C4-2B (cell line): ENCODE data around the gene GOLGA7B.
"Not testable (repeated sequence)": the region's sequence is repeated elsewhere in the genome, so short reads cannot be mapped to it uniquely, and the experiment has no call there.

Source experiments
- ZFX ChIP-seq: fragments of 450-650 bp; IDR thresholded peaks from 2 replicates; pipeline ENCODE4 v1.6.1; 2017
- TF ChIP-seq, protein P1 (sequence below): fragments of 450-650 bp; conservative IDR thresholded peaks from 2 replicates; pipeline ENCODE4 v1.5.1; 2017; ENCODE audit warnings: mild to moderate bottlenecking

DNA sequence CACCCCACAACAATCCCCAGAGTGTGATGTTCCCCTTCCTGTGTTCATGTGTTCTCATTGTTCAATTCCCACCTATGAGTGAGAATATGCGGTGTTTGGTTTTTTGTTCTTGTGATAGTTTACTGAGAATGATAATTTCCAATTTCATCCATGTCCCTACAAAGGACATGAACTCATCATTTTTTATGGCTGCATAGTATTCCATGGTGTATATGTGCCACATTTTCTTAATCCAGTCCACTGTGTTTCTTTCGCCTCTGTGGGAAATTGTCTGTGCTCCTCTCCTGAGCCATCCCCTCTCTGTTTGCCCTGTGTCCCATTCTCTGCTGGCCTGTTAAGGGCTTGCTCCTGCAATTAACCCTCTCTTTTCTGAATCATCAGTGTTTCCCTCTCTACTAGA is 5.7 kb upstream of the GOLGA7B start:
- TF ChIP-seq, protein P1, sequence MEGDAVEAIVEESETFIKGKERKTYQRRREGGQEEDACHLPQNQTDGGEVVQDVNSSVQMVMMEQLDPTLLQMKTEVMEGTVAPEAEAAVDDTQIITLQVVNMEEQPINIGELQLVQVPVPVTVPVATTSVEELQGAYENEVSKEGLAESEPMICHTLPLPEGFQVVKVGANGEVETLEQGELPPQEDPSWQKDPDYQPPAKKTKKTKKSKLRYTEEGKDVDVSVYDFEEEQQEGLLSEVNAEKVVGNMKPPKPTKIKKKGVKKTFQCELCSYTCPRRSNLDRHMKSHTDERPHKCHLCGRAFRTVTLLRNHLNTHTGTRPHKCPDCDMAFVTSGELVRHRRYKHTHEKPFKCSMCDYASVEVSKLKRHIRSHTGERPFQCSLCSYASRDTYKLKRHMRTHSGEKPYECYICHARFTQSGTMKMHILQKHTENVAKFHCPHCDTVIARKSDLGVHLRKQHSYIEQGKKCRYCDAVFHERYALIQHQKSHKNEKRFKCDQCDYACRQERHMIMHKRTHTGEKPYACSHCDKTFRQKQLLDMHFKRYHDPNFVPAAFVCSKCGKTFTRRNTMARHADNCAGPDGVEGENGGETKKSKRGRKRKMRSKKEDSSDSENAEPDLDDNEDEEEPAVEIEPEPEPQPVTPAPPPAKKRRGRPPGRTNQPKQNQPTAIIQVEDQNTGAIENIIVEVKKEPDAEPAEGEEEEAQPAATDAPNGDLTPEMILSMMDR, result not testable (repeated sequence)
- TF ChIP-seq ZFX, result not testable (repeated sequence)
